NCI-H2196 treated with DMSO at 0.1 percent for 48 hours (cell line): ENCODE results near the gene CRYBB1.
A peak's percentile ranks its signal among the peaks of the same experiment; 100 is the strongest.

ENCODE experiments used
- DNase-seq: peaks from one replicate; lab custom pipeline; 2025; ENCODE audit not compliant: unreplicated experiment; lab: John Stamatoyannopoulos, UW

Gene CRYBB1

DNA sequence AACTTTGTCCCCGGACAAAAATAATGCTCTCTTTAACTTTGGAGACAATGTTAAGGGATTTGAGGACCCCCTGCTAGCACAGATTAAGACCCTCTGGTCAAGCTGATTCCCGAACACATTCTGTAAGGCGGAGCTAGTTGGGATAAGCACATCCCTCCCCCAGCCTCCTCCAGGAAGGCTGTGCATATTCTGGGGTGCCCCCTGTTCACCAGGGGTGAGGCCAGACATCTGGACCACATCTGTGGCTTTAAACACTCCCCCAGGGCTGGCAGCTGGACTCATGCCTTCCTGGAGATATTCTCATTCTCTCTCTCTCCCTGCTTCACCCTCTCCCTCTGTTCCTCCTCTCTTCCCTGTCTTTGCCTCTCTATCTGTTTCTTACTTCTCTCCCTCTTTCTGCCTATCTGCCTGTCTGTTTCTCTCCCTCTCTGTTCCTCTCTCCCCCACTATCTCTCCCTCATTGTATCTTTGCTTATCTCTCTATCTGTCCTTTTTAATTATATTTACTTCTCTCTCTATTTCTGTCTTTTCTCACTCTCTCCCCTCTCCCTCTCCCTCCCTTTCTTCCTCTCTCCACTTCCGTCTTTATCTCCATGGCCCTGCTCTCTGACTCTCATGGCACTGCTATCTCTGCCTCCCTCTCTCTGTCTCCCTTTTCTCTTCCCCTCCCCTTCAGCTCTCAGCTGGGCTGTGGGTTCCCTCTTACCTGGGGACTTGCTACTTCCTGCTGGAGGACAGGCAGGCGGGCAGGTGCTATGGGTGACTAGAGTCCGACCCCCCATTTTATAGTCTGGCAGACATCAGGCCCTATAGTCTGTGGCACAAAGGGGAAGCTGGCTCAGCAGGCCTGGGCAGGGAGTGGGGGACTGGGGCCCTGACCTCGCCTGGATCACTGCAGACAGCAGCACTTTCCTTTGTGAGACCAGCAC, at the start of gene CRYBB1:
Gene CRYBB1, minus strand, starts transcription at position 757 of the 929 bp plus-strand sequence. CDS start 1,708 bp downstream, outside the sequence.
- no peak for DNase-seq

DNA sequence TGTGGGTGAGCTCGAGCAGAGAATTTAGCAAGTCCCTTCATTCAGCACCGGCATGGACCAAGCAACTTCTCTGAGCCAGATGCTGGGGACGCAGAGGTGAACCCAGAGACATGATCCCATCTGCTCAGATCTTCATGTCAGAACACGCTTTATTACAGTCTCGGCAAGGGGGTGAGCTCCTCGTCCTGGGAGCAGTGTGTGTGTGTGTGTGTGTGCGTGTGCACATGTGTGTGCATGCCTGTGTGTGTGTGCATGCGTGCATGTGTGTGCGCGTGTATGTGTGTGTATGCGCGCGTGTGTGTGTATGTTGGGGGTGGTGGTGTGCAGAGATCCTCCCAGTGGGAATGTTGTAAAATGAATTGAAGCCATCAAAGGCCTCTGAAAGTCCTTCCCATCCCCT, 49.3 kb upstream of the CRYBB1 start:
- DNase-seq, result no peak

DNA sequence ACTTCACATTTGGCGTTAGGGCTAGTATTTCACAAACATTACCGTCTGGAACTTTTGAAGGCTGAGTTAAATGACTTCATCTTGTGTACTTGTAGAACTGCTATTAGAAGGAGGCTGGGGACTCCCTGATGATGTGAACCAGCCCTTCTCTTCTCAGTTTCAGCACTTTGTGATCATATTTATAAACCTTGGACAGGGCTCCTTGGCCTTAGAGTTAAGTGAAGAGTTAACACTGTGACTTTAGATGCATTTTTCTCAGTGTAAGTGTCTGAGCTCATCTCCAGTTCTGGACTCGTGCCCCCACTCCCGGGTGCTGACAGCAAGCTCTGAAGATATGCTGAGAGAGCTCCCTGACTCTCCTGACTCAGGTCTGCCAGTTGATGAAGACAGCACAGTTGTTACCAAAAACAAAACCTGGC, 48.0 kb upstream of the CRYBB1 start:
- DNase-seq, result no peak

GRCh38 chr22:26663374-26663923, 45.6 kb upstream of the CRYBB1 start:
- no peak for DNase-seq

DNA sequence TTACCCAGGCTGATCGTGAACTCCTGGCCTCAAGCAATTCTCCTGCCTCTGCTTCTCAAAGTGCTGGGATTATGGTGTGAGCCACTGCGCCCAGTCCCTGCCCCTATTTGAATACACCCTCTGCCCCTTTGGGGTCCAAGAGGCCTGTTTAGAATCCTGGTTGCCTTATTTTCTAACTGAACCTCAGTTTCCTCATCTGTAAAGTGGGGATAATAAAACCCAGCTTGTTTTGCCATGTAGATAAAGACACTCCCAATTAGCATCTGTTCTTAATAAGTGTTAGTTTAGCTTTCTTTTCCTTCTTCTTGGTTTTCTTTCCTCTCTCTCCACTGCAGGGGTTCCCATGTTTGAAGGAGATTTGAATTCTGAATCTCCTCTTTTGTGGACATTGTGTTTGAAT, 44.3 kb upstream of the CRYBB1 start:
- no peak for DNase-seq

- DNase-seq, result no peak
These were observed 43.2 kb upstream of the CRYBB1 start for GRCh38 chr22:26660961-26661578.

DNA sequence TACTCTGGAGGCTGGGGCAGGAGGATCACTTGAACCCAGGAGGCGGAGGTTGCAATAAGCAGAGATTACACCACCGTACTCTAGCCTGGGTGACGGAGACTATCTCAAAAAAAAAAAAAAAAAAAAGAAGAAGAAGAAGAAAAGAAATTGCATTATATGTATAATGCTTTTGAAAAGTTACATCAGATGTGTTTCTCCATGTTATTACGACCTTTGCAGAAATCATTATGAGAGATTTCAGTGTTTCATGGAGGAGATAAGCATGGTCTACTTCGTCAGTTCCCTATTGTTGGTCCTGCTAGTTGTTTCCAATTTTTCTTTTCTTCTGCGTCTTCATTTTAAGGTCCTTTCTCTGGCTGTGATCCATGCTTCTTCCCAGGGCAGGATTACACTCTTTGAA, 42.5 kb upstream of the CRYBB1 start:
- no peak for DNase-seq

- peak; percentile 52 for DNase-seq
These were observed 41.0 kb upstream of the CRYBB1 start for GRCh38 chr22:26658671-26659478.

DNA sequence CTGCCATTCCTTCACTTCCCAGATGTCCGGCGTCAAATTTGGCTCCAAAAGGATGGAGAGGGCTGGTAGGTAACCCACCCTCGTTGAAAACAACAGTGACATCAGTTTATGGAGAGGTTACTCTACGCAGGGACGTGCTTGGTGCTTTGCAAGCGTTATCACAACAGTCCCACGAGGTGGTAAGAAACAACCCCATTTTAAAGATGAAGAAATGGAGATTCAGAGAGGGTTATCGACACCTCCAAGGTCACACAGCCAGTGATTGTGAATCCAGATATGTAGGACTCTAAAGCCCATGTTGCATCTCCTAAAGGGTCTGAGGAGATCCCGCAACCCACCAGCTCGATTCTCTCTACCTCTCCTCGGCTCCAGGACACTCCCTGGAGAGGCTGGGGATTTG, 40.3 kb upstream of the CRYBB1 start:
- DNase-seq, result no peak

- no peak for DNase-seq
These were observed 39.3 kb upstream of the CRYBB1 start, which contains the start of gene MIAT for GRCh38 chr22:26656891-26657851. Gene MIAT, plus strand, starts transcription at chr22:26657588.

GRCh38 chr22:26651815-26652214, 34.0 kb upstream of the CRYBB1 start:
- no peak for DNase-seq

DNA sequence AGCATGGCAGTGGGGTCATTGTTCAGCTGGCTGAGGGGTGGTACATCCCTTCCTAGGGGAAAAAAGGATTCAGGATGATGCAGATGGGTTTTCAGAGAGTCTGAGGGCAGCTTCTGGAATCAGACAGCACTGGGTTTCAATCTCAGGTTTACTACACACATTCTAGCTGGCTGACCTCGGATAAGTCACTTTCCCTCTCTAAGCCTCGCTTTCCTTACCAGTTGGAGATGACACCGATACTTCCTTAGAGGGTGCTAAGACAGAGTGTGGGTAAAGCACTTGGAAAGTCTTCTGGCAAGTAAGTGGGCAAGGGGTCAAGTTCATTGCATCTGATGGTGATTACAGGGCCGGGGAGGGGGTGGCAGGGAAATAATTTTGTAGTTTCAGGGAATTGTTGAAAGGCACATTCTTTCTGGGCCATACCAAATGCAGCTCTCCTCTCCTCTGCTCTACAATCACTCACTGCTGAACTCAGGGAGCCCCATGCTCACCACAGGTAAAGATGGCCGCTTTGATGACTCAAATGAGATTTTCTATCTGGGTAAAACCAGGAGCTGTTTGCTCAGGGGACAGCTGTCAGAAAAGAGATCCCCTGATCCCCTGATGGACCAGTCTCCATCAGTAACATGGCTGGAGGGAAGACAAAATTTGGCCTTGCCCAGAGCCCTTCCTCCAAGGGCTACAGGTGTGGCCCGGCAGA, 33.0 kb upstream of the CRYBB1 start:
- DNase-seq, result no peak

DNA sequence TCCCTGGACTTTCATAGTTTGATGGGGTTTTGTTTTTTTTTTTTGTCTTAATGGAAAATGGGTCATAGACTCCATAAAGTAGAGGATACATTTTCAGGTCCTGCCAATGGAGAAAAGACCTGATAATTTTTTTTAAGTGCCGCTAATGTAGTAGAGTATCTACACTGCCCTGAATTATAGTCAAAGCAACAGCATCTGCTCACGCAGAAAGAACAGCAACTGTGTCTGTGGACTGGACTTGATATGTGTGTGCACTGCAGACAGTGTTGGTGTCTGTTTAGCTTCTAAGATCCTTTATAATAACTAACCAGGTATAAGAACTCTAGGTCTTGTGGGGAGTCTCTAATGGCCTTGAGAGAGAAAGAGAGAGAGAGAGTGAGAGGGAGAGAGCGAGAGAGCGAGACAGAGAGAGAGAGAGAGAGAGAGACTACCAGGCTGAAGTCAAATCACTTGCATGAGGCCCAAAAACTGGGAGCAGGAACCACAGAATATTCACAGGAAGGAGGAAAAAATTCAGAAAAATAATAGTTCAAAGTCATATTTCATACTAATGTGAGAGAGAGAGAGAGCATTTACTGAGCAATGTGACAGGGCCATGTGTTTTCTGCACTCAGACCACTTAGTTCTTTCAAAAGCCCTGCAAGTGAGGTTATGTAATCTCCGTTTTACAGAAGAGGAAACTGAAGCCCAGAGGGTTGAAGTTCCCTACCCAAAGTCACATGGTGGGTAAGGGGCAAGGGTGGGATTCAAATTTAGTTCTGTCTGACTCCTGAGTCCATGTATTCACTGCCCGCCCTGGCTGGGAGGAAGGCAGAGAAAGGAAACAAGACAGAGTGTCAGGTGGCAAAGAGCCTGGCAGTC, 30.9 kb upstream of the CRYBB1 start:
- DNase-seq, result no peak

DNA sequence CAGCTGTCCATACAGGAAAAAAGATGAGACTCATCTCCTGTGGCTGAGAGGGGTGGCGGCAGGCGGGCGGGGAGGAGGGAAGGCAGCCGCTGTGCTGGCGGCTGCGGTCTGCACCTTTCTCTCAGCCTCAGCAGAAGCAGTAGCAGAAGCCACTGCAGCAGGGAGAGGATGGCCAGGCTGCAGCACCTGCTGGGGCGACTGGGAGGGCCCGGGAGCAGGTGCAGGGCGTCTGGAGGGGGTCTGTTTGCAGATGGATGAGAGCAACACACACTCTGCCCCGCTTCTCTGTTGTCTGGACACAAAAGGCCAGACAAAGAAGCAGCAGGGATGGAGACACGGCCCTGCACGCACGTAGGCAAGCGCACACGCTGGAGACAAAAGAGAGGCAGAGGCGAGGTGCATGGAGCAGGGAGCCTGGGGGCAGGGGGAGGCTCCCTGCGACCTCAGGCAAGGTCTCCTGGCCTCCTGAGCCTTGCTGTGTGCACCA, 30.2 kb upstream of the CRYBB1 start:
- DNase-seq, result peak; percentile 72

DNA sequence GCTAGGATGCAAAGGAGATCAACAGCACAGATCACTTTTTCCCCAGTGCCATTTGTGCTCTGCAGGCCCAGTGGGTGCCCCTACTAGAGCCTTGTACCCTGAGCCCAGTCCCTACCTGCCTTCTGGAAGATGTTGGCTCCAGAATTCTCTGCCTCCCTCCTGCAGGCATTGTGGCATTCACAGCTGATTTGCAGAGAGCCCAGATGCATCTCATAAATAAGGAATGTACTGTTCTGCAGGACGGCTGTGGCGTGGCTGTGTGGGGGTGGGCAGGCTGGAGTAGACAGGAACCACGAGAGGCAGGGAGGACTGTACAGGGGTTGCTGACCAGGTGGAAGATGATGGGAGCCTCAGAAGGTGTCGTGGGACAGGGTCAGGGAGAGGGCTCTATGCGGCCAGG, 28.3 kb upstream of the CRYBB1 start:
- DNase-seq, result no peak

GRCh38 chr22:26643418-26644100, 25.7 kb upstream of the CRYBB1 start:
- no peak for DNase-seq

GRCh38 chr22:26642465-26643417, 24.9 kb upstream of the CRYBB1 start:
- no peak for DNase-seq
